Retinal pigment epithelial cell (primary cell): ENCODE data around the gene ARAF.

Experiments used
- DNase-seq: peaks from one replicate; pipeline ENCODE4 v3.0.0-alpha.2; 2010; ENCODE audit warnings: low read depth
- H3K4me3 ChIP-seq: 2 replicates; pipeline ENCODE4 v1.5.1; 2011; ENCODE audit warnings: mild to moderate bottlenecking, low read length, control low read depth, moderate library complexity
- TF ChIP-seq, protein P1 (sequence below): conservative IDR thresholded peaks from 2 replicates; pipeline ENCODE4 v1.5.1; 2011; ENCODE audit warnings: low read depth, low read length, control low read depth, inconsistent platforms

The ARAF gene

DNA sequence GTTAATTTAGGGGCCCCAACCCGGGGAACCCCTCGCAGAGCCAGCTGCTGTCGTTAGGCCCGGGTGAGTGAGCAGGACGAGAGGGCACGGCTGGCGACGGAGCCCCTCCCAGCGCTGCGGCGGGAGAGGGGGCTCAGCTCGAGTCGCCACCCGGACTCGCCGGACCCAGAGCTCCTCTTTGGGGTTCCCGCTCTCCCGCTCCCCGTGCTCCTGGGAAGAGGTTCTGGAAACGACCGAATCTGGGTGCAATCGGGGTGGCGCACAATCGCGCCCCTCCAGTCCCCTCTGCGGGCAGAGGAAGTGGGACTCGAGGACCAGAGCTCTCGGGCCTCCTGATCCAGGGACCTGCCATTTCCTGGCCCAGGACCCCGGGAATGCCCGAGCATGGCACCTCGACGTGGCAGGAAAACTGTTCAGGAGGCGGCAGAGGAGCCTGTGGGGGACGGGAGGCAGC, 37.3 kb upstream of the ARAF start:
- peak overlapping the region; percentile 52 for H3K4me3 ChIP-seq
- DNase-seq, result no peak
- TF ChIP-seq, protein P1, sequence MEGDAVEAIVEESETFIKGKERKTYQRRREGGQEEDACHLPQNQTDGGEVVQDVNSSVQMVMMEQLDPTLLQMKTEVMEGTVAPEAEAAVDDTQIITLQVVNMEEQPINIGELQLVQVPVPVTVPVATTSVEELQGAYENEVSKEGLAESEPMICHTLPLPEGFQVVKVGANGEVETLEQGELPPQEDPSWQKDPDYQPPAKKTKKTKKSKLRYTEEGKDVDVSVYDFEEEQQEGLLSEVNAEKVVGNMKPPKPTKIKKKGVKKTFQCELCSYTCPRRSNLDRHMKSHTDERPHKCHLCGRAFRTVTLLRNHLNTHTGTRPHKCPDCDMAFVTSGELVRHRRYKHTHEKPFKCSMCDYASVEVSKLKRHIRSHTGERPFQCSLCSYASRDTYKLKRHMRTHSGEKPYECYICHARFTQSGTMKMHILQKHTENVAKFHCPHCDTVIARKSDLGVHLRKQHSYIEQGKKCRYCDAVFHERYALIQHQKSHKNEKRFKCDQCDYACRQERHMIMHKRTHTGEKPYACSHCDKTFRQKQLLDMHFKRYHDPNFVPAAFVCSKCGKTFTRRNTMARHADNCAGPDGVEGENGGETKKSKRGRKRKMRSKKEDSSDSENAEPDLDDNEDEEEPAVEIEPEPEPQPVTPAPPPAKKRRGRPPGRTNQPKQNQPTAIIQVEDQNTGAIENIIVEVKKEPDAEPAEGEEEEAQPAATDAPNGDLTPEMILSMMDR, result no peak

DNA sequence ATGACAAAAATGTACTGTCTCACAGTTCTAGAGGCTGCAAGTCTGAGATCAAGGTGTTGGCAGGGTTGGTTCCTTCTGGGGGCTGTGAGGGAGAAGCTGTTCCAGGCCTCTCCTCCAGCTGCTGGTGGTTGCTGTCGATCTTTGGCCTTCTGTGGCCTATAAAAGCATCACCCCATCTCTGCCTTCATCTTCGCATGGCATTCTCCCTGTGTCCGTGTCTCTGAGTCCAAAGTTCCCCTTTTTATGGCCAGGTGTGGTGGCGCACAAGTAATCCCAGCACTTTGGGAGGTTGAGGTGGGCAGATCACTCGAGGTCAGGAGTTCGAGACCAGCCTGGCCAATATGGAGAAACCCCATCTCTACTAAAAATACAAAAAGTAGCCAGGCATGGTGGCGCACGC, 31.5 kb upstream of the ARAF start:
- no peak overlapping the region for H3K4me3 ChIP-seq
- DNase-seq, result no peak
- TF ChIP-seq, protein P1, result no peak

DNA sequence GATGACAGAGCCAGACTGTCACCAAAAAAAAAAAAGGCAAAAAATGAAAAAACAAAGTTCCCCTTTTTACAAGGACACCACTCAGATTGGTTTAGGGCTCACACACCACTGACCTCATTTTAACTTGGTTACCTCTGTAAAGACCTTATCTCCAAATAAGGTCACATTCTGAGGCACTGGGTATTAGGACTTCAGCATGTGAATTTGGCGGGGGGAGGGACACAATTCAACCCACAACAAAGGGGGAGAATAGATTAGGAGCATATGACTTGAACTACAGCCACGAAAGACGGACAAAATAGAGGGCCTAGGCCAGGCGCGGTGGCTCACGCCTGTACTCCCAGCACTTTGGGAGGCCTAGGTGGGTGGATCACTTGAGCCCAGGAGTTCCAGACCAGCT, 31.0 kb upstream of the ARAF start:
- DNase-seq, result no peak
- TF ChIP-seq, protein P1, result no peak
- no peak overlapping the region for H3K4me3 ChIP-seq

DNA sequence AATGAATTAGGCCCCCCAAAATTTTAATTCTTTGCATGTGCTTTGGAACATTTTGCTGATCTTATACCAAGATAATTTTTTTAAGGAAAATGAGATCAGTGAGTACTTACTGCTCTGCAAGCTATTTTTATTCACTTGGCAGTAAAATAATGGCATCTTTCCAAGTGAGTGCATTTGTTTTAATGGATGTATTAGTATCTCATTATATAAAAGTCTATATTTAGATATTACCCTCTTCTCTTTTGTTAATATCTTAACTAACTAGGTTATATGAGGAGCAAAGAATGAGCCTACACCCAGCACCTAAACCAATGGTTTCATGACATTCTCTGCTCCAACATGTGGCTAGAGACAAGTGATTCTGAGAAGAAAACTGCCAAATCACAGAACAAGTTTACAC, 21.1 kb upstream of the ARAF start:
- TF ChIP-seq, protein P1, result no peak
- no peak overlapping the region for H3K4me3 ChIP-seq
- no peak for DNase-seq

DNA sequence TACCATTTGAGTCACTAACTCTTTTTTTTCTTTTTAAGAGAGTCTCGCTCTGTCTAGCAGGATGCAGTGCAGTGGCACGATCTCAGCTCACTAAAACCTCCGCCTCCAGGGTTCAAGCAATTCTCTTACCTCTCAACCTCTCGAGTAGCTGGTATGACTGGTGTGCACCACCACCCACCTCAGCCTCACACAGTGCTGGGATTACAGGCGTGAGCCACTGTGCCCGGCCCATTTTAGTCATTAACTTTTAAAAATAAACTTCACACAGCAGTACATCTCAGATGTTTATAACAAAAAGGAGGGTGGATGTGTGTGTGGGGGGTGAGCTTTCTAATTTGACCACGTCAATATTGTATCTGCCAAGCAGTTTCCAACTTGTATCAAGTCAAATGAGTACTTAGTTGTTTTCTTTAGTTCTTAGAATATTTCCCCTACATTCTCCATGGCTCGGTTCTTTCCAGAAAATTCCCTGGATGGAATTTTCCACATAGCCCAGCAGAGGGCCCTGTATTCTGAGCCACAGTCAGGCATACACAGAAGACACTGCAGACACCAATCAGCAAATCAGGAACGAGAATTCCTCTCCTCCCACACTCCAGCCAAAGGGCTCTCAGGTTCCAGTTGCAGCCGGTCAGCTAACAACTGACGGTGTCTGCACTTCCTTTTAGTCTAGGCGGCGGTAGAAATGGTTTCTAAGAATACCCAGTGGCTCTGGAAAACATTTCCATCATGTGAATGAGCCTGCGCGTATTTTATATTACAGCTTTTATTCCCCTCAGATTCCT, 20.1 kb upstream of the ARAF start:
- TF ChIP-seq, protein P1, result peak; percentile 57
- no peak overlapping the region for H3K4me3 ChIP-seq
- peak; percentile 74 for DNase-seq

DNA sequence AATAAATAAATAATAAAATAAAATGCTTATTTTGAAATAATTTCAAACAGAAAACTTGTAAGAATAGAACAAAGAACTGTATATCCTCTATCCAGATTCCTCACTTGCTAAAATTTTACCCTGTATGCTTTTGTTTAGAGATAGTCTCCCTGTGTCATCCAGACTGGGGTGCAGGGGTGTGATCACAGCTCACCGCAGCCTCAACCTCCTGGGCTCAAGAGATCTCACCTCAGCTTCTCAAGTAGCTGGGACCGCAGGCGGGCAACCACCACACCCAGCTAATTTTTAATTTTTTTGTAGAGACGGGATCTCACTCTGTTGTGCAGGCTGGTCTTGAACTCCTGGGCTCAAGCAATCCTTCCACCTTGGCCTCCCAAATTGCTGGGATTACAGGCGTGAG, 17.5 kb upstream of the ARAF start:
- H3K4me3 ChIP-seq, result no peak overlapping the region
- DNase-seq, result no peak
- TF ChIP-seq, protein P1, result no peak

DNA sequence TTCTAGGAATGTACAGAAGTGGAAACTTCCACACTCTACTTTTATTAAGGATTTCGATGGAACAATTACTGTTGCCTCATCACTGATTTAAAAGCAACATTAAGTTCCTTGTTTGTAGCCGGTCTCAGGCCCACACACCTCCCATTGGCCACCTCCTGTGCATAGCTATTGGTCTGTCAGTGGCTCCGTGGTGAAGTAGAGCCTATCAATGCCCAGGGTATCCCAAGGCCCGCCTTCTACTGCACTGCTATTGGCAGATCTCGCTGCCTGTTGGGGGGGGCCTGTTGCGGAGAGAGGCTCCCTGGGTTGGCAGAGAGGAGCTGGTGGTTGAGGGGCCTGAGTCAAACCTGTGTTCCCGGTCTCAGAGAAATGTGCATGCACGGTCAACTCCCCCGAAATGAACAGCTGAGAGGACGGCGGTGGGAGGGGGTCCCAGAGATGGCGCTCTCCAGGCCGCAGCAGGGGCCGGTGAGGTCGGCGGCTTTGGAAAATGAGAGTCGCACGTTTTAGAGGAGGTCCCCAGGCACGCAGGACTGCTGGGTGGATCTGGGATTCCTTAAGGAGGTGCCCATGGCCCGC, 4.9 kb upstream of the ARAF start:
- DNase-seq, result peak; percentile 75
- H3K4me3 ChIP-seq, result peak overlapping the region; percentile 51
- TF ChIP-seq, protein P1, result no peak
